ENCODE results near the gene LAMC2.

Gene LAMC2

DNA sequence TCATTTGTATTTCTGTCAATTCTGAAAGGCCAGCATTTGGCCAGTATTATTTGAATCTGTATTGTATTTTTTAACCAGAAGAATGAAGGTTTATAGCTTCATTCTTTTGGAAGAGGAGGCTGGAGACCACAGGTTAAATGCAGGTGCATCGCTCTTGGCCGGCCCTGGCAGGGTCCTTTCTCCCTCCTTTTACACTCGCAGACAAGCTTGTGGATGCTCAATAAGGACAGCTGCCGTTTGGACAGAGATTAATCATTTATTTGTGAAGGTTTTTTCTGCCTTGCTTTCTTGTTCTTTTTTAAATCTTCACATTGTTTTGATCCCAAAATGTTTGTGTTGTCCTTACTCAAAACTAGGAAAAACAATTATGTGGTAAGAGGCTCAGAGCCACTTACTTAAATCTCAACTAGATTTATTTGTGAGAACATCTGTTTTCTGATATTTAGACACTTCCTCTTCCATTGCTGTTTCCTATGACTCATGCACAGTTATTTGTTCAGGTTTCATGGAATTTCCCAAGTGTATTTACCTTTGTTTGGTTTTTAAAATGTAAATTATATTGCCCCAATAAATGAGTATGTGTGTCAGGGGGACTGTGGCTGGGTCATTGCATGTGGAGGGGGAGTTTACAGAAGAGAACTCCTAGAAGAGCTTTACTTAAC is 46.7 kb upstream of the LAMC2 start:
- H3K79me2 ChIP-seq (ENCODE audit: insufficient read depth, low read length): no peaks in the 10 kb centered on the region
- no peak overlapping the region for H3K9ac ChIP-seq (ENCODE audit: low read length)
- no peak overlapping the region for H3K4me3 ChIP-seq (ENCODE audit: insufficient read depth, low read length, poor library complexity, severe bottlenecking)
- H3K9me3 ChIP-seq (ENCODE audit: insufficient read depth, low read length): no peaks in the 10 kb centered on the region
- H3K4me2 ChIP-seq (ENCODE audit: low read depth, low read length, poor library complexity, severe bottlenecking): no peak overlapping the region
- no peaks in the 10 kb centered on the region for H3K27me3 ChIP-seq (ENCODE audit: low read length)
- H3K36me3 ChIP-seq (ENCODE audit: low read length): peaks cover 17% of the 10 kb centered on the region; the same call in 1 of the 2 replicates
- no peaks in the 10 kb centered on the region for H3K9me2 ChIP-seq (replicated peaks; ENCODE audit: insufficient read depth, low read length)
- no peaks in the 10 kb centered on the region for H4K20me1 ChIP-seq (ENCODE audit: low read depth, low read length)
- no peak for TF ChIP-seq EZH2phosphoT487 (conservative IDR thresholded peaks at IDR 0.05; ENCODE audit: low read length)
- TF ChIP-seq, protein P1, sequence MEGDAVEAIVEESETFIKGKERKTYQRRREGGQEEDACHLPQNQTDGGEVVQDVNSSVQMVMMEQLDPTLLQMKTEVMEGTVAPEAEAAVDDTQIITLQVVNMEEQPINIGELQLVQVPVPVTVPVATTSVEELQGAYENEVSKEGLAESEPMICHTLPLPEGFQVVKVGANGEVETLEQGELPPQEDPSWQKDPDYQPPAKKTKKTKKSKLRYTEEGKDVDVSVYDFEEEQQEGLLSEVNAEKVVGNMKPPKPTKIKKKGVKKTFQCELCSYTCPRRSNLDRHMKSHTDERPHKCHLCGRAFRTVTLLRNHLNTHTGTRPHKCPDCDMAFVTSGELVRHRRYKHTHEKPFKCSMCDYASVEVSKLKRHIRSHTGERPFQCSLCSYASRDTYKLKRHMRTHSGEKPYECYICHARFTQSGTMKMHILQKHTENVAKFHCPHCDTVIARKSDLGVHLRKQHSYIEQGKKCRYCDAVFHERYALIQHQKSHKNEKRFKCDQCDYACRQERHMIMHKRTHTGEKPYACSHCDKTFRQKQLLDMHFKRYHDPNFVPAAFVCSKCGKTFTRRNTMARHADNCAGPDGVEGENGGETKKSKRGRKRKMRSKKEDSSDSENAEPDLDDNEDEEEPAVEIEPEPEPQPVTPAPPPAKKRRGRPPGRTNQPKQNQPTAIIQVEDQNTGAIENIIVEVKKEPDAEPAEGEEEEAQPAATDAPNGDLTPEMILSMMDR (IDR thresholded peaks at IDR 0.05; ENCODE audit: insufficient read depth, low read length, poor library complexity, severe bottlenecking): no peak
- H3F3A ChIP-seq (ENCODE audit: insufficient read depth): no peaks in the 10 kb centered on the region
- H3K27ac ChIP-seq (ENCODE audit: low read depth, low read length): no peak overlapping the region
- H2AFZ ChIP-seq (ENCODE audit: low read depth, low read length, severe bottlenecking): no peak overlapping the region

DNA sequence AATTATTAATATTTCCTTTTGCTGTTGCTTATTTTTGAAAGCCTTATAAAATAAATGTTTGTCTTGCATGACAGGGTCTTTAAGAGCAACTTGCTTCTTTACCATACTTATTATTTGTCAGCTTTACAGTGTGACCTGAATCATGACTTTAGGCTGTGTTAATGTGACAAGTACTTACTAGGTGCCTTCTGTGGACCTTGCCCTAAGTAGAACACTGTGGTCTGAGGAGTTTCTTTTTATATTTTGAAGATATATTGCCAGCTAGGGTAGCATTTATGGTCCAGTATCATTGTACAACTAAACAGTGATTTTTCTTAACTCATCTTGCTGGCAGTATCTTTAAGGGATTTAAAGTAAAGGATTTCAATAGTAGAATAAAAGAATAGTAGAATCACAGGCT is 45.4 kb upstream of the LAMC2 start:
- Histone ChIP-seq H3K9ac (ENCODE audit: low read length) (no peak overlapping the region), H2AFZ (ENCODE audit: low read depth, low read length, severe bottlenecking) (no peak overlapping the region), H3K36me3 (ENCODE audit: low read length) (peaks cover 11% of the 10 kb centered on the region; the same call in 1 of the 2 replicates), H3K9me3 (ENCODE audit: insufficient read depth, low read length) (no peaks in the 10 kb centered on the region), H3K27ac (ENCODE audit: low read depth, low read length) (no peak overlapping the region), H3K79me2 (ENCODE audit: insufficient read depth, low read length) (no peaks in the 10 kb centered on the region), H3K9me2 (replicated peaks; ENCODE audit: insufficient read depth, low read length) (no peaks in the 10 kb centered on the region), H3K4me3 (ENCODE audit: insufficient read depth, low read length, poor library complexity, severe bottlenecking) (no peak overlapping the region), H3F3A (ENCODE audit: insufficient read depth) (no peaks in the 10 kb centered on the region), H3K4me2 (ENCODE audit: low read depth, low read length, poor library complexity, severe bottlenecking) (no peak overlapping the region), H3K27me3 (ENCODE audit: low read length) (no peaks in the 10 kb centered on the region), H4K20me1 (ENCODE audit: low read depth, low read length) (no peaks in the 10 kb centered on the region)
- TF ChIP-seq, protein P1 (IDR thresholded peaks at IDR 0.05; ENCODE audit: insufficient read depth, low read length, poor library complexity, severe bottlenecking): no peak
- no peak for TF ChIP-seq EZH2phosphoT487 (conservative IDR thresholded peaks at IDR 0.05; ENCODE audit: low read length)

DNA sequence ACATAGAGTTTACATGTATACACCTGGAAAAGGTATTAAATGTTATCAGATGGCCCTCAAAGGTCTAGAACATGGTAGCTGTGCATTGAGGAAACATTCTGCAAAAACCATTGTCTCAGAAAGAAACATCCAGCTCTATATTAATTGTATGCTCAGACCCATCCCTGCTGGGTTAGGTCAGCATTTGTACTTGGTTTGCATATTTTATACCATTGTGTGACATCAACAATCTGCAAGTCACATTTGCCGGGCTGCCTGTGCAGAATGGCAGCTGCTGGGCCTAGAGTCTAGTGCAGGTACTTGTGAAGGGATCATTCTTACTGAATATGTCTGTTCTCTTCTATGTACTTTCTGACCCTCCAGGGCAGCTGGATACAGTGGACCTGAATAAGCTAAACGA is 43.9 kb upstream of the LAMC2 start:
- Histone ChIP-seq H3K79me2 (ENCODE audit: insufficient read depth, low read length) (no peaks in the 10 kb centered on the region), H3K9ac (ENCODE audit: low read length) (no peak overlapping the region), H2AFZ (ENCODE audit: low read depth, low read length, severe bottlenecking) (no peak overlapping the region), H3K9me2 (replicated peaks; ENCODE audit: insufficient read depth, low read length) (no peaks in the 10 kb centered on the region), H3K36me3 (ENCODE audit: low read length) (peaks cover 6% of the 10 kb centered on the region; the same call in 1 of the 2 replicates), H3K4me3 (ENCODE audit: insufficient read depth, low read length, poor library complexity, severe bottlenecking) (no peak overlapping the region), H3F3A (ENCODE audit: insufficient read depth) (no peaks in the 10 kb centered on the region), H3K9me3 (ENCODE audit: insufficient read depth, low read length) (no peaks in the 10 kb centered on the region), H3K27ac (ENCODE audit: low read depth, low read length) (no peak overlapping the region), H3K4me2 (ENCODE audit: low read depth, low read length, poor library complexity, severe bottlenecking) (no peak overlapping the region), H4K20me1 (ENCODE audit: low read depth, low read length) (no peaks in the 10 kb centered on the region), H3K27me3 (ENCODE audit: low read length) (no peaks in the 10 kb centered on the region)
- TF ChIP-seq EZH2phosphoT487 (conservative IDR thresholded peaks at IDR 0.05; ENCODE audit: low read length): no peak
- TF ChIP-seq, protein P1 (IDR thresholded peaks at IDR 0.05; ENCODE audit: insufficient read depth, low read length, poor library complexity, severe bottlenecking): no peak

All from SU-DHL-6 (cell line).